DND-41 (cell line): ENCODE measurements around the gene SRSF5.

Experiments
- CTCF ChIP-seq: IDR thresholded peaks from 2 replicates; pipeline ENCODE4 v1.5.1; 2012; ENCODE audit warnings: borderline replicate concordance, low read length, moderate library complexity, mild to moderate bottlenecking; ENCODE audit not compliant: poor library complexity, severe bottlenecking; ENCODE audit errors: extremely low read depth
- EZH2 ChIP-seq: IDR thresholded peaks from 3 replicates; pipeline ENCODE4 v1.6.1; 2012; ENCODE audit warnings: borderline replicate concordance, low read depth, mild to moderate bottlenecking, moderate library complexity, low read length, inconsistent platforms; ENCODE audit not compliant: severe bottlenecking

- TF ChIP-seq CTCF (no peak), EZH2 (no peak)
Observed at GRCh38 chr14:69773571-69774276, 6.8 kb downstream of the SRSF5 start.
